GM18858 (cell line): ENCODE results near the gene CLMN.

Experiments used
- ATAC-seq: cut with Tn5 transposase; IDR thresholded peaks from one replicate; pipeline ENCODE4 v1.9.1; 2021; ENCODE audit not compliant: unreplicated experiment

Gene CLMN

DNA sequence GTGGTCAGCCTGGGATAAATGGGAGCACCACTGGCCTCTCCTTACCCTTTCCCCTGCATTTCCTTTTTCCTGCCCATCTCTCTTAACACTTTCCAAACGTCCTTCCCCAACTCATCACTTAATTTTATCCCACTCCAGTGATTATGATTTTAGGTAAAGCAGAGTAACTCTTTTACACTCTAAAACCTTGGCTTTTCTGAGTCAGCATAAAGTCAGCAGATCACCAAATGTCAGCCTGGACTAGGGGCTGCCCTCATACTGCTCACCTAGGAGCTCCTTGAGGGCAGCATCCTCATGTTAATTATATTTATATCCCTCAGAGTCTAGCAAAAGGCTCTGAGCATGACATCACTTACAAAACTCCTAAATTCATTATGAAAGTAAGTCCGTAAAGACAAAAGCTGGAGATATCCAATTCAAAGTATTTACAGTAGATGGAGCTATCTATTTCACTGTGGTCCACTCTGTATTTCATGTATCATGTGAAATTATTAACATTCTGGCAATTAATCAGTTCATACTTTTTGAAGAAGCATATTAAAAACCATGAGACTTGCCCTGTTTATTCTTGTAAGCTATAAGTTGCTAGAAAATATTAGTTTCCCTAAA, 145.4 kb downstream of the CLMN start:
- no peak for ATAC-seq

DNA sequence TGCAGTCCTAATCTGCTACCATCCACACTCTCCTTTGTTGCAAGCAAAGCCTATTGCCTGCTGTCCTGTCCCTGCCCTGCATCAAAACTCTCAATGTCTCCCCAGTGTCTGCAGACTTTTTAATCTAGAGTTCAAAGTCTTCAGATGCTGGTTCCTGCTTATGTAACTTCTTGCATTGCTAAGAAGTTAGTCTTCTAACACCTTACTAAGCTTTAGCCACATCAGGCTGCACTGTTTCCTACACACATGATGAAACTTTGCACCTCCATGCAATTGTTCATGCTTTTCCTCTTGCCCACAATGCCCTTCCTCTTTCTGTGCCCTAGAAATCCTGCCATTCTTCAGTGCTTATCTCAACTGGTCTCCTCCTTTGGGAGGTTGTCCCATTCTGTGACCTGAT, 146.2 kb downstream of the CLMN start:
- ATAC-seq = no peak

DNA sequence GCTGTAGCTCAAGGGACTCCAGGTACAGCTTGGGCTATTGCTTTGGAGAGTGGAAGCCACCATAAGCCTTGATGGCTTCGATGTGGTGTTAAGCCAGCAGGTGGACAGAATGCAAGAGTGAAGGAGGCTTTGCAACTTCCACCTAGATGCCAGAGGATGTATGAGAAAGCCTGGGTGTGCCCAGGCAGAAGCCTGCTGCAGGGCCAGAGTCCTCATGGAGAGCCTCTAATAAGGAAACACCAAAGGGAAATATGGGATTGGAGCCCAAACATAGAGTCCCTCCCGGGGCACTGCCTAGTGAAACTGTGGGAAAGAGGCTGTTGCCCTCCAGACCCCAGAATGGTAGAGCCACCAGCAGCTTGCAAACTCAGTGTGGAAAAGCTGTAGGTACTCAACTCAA, 152.5 kb downstream of the CLMN start:
- ATAC-seq = no peak

DNA sequence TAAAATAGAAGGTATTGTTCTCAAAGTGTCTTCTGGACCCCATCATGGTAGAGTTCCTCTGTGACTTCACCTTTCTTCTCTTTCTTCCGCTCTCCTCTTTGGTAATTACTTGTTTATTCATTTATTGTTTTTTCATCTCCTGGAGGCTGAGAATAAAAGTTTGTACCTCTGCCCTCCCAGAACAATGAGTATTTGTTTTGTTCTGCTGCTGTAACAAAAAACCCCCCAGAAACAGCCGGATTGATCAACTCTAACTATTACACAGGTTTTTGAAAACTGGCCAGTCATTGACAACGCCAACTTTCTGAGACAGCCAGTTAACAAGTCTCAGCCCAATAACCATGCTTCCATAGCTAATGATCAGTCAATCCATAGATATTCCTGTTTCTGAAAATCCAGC, 154.2 kb downstream of the CLMN start:
- no peak for ATAC-seq

DNA sequence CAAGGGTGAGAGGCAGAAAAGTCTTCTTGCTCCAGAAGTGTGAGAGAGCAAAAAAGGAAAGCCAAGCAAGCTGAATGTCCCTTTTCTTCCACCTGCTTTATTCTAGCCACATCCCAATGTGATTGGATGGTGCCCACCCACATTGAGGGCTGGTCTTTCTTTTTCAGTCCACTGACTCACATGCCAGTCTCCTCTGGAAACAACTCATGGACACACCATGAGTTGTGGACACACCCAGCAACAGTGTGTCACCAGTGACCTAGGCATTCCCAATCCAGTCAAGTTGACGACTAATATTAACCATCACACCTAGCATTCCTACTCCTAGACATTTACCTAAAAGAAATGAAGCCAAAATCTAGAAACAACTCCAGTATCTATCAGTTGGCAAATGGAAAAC, 155.2 kb downstream of the CLMN start:
- ATAC-seq = no peak

DNA sequence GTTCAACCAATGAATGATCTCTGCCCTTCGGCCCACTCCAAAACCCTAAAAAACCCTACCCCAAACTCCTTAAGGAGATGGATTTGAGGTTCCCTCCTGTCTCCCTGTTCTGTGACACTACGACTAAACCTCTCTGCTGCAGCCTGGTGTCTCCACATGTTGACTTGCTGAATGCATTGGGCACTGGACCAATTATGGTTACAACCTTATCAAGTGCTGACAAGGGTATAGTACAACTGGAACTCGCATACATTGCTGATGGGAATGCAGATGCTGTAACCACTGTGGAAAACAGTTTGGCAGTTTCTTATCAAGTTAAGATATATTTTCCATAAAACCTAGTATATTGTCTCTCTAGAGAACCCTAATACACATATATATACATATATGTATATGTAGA, 156.0 kb downstream of the CLMN start:
- no peak for ATAC-seq

DNA sequence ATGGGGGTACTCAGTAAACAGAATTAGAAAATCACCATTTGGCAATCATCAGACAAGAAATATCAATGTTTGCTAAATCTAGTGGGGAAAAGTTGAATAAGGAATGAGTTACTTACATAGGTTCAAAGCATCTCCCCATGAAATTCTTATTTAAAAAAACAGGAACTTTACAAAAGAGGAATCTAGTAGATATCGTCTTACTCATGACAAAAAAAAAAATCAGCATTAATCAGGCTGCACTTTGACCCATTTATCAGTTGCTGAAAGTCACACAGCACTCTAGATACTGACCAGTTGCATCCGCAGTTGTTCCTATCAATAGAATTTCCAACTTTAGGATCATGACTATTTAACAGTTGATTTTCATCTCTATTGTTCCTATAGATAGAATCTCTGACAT, 156.6 kb downstream of the CLMN start:
- ATAC-seq = no peak

DNA sequence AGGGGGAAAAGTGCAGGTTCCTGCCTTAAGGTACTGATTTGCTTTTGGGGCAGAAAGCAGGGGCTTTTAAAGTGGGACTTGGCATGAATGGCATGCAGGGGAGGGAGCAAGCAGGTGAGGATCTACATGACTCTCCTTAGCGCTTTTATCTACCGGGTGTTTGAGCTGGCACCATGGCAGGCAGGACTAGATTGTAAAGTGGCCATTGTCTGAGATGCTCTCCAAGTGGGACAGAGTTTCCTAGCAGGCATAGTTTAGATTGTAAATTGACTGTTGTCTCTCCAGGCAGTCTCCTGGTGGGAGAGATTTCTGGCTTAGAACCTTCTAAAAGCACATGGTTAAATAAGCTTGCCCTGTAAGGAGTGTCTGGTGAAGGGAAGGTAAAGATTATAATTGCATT, 157.1 kb downstream of the CLMN start:
- ATAC-seq = no peak

DNA sequence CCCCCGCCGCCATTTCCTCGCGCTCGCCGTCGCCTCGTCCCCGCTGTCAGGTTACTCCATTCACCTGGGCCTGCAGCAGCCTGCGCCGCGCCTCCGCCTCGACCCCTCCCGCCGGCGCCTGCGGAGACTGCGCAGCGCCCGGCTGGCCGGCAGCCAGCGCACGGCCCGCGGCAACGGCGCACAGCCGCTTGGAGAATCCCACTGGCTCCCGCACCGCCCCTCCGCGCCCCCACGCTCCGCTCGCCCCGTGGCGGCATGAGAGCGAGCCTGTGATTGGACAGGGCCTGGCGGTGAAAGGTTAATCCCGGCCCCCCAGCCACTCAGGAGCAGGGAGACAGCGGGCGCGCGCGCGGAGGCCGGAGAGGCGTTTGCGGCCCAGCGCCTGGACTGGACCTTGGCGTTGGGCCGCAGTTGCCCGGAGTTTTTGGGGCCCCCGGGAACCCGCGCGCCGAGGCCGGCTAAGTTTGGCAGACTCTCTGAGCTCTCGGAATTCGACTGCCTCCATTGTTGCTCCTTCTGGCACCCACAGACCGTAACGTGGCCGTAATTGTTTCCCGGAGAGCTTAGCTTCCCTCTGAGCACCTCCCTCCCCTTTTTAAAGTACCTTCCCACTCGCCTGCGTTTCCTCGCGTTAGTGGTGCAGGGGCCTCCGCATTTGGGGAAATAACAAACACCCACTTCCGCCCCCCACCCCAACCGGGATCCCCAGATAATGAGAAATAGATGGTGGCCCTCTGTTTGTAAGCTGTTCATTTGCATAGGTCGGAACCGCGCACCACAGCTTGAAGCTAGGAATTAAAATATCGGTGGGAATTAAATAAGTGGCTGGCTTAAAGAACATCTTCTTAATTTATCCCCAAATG, 162.2 kb downstream of the CLMN start, which contains the start of gene DICER1:
TSS of gene DICER1 (minus strand) at position 203 of the 863 bp plus-strand sequence. CDS start 24,071 bp downstream, outside the sequence.
- ATAC-seq = peak; percentile 65

DNA sequence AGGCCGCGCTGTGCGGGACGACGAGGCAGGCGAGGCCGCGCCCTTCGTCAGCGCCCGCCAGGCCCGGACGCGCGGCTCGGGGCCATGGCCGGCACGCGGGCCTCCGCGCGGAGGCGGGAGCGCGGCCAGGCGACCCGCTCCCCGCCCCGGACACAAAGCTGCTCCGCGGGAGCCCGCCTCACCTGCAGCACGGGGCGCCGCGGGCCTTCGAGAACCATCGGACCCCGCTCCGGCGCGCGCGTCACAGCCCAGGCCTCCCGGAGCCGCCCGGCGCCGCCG, 162.7 kb downstream of the CLMN start:
- ATAC-seq = no peak

DNA sequence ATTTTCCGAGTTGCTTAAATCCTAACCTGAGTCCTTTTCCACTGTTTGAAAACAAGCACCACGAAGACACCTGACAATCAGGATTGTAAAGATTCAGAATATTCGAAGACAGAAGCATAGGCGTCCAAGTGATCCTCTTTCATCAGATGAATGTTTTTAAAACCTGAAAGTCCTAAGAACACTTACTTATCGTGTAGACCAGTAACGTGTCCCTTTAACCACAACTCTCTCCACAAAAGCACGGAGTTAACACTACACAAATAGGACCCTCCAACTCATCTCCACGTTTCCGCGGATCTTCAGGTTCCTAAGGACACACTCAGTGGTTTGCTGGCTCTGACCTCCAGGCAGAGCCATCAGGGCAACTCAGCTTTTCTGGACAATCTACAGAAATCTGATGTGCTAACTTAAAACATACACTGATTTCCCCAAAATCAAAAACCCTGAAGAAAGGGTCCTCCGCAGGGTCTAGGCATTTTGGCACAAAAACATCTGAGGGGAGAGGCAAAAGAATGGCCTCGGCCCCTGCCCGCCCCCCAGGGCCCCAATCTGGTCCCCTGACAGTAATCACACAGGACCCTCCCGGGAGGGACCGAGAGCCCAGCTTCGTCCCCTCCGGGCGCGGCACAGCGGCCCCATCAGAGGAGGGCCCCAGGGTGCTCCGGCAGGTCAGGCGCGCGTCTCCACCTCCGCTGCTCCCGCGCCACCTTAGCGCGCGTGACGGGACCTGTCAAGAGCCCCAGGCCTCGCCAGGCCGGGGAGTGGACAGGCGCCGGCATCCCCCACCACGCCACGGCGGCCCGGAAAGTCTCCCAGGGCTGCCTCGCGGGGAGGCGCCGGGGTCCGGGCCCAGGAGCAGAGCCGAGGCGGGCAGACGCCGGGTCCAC, 163.3 kb downstream of the CLMN start:
- ATAC-seq = peak; percentile 13

DNA sequence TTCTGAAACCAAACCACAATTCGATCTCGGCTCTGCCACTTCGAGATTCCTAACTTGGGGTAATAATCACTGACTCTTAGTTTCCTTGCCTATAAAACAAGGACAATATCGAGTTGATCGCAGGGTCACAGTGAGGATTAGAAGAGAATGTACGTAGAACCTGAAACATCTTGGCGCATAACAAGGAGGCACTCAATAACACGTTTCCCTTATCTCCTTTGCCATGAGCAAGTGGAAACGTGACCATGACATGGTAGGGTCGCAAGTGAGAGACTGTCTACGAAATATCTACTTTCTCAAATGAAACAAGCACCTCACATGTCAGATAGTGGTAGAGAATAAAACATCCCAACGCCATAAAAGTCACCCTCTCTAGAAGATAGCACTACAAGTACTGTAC, 164.7 kb downstream of the CLMN start:
- no peak for ATAC-seq

DNA sequence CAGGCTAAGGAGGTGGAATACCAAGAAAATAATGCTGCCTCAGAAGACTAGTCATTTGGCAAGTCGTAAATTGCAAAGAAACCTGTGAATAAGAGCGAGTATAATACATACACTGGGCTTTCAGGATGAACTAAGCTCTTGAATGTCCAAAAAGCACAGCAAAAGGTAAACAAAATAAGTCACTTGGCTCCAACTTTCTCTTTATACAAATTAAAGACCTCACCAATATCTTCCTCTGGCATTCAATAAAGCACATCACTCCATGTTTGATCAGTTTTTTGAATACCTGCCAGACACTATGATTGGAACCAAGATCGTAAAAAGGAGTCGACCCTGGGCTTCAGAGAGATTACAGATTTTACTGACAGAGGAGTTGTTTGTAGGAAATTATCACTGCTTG, 165.8 kb downstream of the CLMN start:
- ATAC-seq = no peak

DNA sequence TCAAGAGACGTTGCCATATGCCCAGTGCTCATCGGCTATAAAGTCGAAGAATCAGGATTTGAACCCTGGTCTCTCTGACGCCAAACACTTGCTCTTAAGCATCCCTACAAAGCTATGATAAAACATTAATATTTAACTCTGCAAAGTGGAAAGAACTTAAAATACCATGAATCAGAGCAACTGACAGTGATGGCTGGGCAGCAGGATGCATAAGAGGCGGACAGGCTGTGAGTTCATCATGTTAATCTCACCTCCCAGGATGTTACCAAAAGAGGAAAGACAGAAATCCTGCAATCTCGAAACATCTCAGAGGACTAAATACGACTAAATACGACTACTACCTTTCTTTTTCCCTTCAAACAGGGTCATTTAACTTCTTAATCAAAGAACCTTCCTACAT, 168.1 kb downstream of the CLMN start:
- ATAC-seq = no peak

DNA sequence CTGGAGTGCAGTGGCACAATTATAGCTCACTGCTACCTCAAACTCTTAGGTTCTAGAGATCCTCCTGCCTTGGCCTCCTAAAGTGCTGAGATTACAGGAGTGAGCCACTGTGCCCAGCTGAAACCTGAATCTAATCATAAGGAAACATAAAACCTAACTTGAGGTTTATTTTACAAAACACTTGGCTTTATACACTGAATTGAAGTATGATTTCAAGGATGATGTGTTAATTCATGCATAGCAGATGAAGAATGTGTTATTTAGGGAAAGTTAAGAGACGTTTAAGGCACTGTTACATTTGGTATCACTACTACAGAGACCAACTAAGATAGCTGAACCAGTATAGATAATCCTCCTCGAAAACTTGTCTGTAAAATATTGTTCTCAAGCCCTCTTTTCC, 168.8 kb downstream of the CLMN start:
- no peak for ATAC-seq

DNA sequence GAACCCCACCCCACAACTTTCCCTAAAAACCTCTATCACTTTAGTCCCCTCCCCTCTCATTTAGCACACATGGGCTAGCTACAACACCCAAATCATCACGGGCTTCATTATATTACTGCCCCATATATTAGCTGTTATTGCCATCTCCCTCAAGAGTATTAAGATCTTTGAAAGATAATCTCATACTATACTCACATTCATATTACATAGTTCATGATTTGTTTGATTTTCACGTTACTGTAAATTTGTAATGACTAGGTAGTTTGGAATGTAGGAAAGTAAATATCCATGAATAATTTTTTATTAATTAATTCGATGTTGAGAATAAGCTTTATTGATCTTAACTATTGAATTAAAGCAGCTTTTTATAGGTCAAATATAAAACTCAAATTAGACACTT, 170.3 kb downstream of the CLMN start:
- no peak for ATAC-seq

DNA sequence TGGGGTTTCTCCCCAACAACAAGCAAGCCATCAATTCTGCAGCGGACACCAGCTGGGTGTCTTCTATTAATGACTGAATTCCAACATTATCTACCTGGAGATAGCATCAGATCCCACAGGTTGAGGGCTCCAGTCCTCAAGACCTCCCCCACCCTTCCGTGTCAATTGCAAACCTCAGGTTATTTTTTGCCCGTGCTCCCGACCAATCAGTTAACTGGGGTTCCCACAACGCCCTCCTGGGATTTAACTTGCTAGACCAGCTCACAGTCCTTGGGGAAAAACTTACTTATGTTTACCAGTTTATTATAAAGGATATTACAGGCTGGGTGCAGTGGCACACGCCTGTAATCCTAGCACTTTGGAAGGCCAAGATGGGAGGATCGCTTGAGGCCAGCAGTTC, 172.1 kb downstream of the CLMN start:
- no peak for ATAC-seq

DNA sequence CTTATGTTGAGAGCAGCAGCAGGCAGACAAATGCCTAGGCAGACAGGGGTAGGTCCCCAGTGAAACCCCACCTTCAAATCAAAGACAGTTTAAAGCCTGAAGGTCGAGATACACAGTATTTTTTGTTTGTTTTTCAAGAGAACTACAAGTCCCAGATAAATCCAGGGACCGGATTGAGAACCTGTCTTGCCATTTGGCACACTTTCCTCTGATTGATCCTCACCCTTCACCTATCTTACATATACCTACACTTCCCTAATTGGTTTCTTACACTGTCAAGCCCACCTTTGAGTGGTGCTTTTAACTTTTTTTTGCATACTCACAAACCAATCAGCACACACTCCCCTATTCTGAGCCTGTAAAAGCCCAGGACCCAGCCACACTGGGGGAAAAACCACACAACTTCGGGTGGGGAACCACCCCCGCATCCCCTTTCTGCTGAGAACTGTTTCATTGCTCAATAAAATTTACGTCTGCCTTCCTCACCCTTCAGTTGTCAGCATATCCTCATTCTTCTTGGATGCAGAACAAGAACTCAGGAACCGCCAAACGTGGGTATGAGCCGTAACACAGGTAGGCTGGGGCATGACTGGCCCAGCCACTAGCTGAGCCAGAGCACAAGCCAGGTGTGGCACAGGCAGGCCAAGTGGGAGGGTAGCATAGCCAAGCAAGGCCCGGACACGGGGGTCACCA, 173.5 kb downstream of the CLMN start:
- ATAC-seq = no peak

DNA sequence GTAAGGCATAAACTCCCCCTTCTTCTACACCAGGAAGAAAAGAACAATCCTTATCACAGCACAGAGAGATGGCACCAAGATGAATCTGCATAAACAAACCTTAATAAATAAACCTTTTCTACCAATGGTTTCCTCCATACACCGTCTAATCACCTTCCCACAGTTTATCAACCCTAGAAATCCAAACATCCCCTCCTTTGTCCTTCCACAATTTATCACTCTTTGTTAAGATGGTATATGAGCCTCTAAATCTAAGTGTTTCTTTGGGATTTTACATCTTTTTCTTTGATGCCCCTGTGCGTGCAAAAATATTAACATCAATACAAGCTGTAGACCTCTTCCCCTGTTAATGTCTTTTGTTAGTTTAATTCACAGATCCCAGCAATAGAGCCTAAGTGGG, 174.9 kb downstream of the CLMN start:
- no peak for ATAC-seq

DNA sequence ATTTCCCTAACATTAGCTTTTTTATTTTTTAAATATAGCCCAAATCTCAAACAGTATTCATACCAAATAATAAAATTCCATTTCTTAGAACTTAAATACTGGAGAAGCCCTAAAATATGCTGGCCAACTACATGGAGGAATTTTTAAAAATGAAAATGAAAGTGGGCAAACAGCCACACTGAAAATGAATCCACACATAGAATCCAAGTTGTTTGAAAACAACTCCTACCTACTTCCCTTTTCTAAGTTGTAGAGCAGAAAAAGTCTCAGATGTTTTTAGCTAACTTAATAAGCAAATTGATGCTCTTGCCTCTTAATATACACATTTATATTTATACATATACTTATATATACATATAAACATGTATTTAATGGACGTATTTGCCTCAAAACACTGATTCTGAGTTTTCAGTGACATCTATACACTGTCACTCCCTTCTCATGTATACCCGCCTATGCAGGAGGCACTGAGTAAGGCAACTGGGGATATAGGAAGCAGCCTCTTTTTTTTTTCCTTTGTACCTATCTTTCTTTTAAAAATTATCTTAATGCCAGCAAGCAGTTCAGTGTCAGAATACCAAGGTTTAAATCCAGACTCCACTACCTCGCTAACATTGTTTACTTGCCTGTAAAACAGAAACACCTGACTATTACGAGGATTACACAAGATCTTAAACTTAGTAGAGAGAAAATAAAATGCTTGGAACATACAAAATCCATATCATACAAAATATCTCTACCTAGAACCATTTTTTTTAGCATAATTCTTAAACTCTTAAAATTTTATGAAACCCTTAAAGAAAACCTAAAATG, 175.7 kb downstream of the CLMN start:
- ATAC-seq = no peak
